GM19397 (cell line): Measurements from ENCODE around the gene NTN5.
"Not testable (repeated sequence)": the region's sequence is repeated elsewhere in the genome, so short reads cannot be mapped to it uniquely, and the experiment has no call there.

Experiments
- ATAC-seq: cut with Tn5 transposase; IDR thresholded peaks from one replicate; pipeline ENCODE4 v1.9.1; 2021; ENCODE audit warnings: mild to moderate bottlenecking, moderate library complexity; ENCODE audit not compliant: unreplicated experiment

Gene NTN5

GRCh38 chr19:48645620-48646000 lies 27.2 kb downstream of the NTN5 start:
- ATAC-seq: no peak

GRCh38 chr19:48644839-48645619 lies 27.8 kb downstream of the NTN5 start:
- ATAC-seq: no peak

GRCh38 chr19:48644355-48644754 lies 28.5 kb downstream of the NTN5 start:
- ATAC-seq: no peak

- no peak for ATAC-seq
These were observed 30.0 kb downstream of the NTN5 start for GRCh38 chr19:48642862-48643261.

GRCh38 chr19:48641850-48642249 lies 31.0 kb downstream of the NTN5 start:
- no peak for ATAC-seq

GRCh38 chr19:48639483-48640375 lies 33.1 kb downstream of the NTN5 start:
- no peak for ATAC-seq

- ATAC-seq: no peak
These were observed 33.9 kb downstream of the NTN5 start for GRCh38 chr19:48638831-48639381.

GRCh38 chr19:48637948-48638830 lies 34.6 kb downstream of the NTN5 start:
- peak; percentile 3 for ATAC-seq

GRCh38 chr19:48637449-48637947 lies 35.3 kb downstream of the NTN5 start:
- ATAC-seq: peak; percentile 76

GRCh38 chr19:48636859-48637448 lies 35.9 kb downstream of the NTN5 start, which contains the start of gene DBP:
DBP (minus strand) TSS chr19:48637379; CDS start chr19:48636994, 385 bp downstream.
- no peak for ATAC-seq

GRCh38 chr19:48635966-48636858 lies 36.6 kb downstream of the NTN5 start:
- ATAC-seq: no peak

- ATAC-seq: peak; percentile 19
These were observed 37.4 kb downstream of the NTN5 start for GRCh38 chr19:48635263-48635965.

GRCh38 chr19:48634424-48635262 lies 38.2 kb downstream of the NTN5 start:
- ATAC-seq: peak; percentile 29

- ATAC-seq: no peak
These were observed 38.8 kb downstream of the NTN5 start for GRCh38 chr19:48634036-48634342.

- ATAC-seq: no peak
These were observed 39.4 kb downstream of the NTN5 start for GRCh38 chr19:48633148-48634035.

GRCh38 chr19:48632692-48633147 lies 40.1 kb downstream of the NTN5 start:
- no peak for ATAC-seq

GRCh38 chr19:48632286-48632685 lies 40.5 kb downstream of the NTN5 start:
- ATAC-seq: not testable (repeated sequence)
